Measurements from ENCODE around the gene COL5A3. TPM values are rescaled to one million over a fixed set of nuclear protein-coding genes. Genes with fewer than 3 reads are reported as not detected.

The COL5A3 gene
- total and polyA plus RNA-seq, 7 donors, result 0.46 to 19.9 (median 7.3) TPM

- H3K4me3 ChIP-seq, result no peak overlapping the region
- TF ChIP-seq EP300 (IDR thresholded peaks at IDR 0.05), result no peak
- no peak for TF ChIP-seq CTCF (IDR thresholded peaks at IDR 0.05)
- no peak for TF ChIP-seq POLR2AphosphoS5 (IDR thresholded peaks at IDR 0.05)
- TF ChIP-seq POLR2A (IDR thresholded peaks at IDR 0.05), result no peak
- no peaks in the 10 kb centered on the region for H3K36me3 ChIP-seq
- WGBS, 2 donors, result 82 to 83% methylated on average over 2 of the region's 2 CpGs
- DNase-seq, result no peak
- peaks cover 0 to 9% (median 0%) of the 10 kb centered on the region in 3 donors for H3K27me3 ChIP-seq
- intact Hi-C loops (cut with DNase I), result no loop called here
- H3K9me3 ChIP-seq, result no peaks in the 10 kb centered on the region
- H3K27ac ChIP-seq, result no peak overlapping the region
- no peaks in the 10 kb centered on the region for H3K4me1 ChIP-seq
Observed at GRCh38 chr19:10021863-10022262, 11.6 kb upstream of the COL5A3 start.

GRCh38 chr19:10021446-10021845 is 11.1 kb upstream of the COL5A3 start:
- TF ChIP-seq POLR2A (IDR thresholded peaks at IDR 0.05) (no peak), CTCF (IDR thresholded peaks at IDR 0.05) (no peak), POLR2AphosphoS5 (IDR thresholded peaks at IDR 0.05) (no peak), EP300 (IDR thresholded peaks at IDR 0.05) (no peak)
- H3K27ac ChIP-seq, result no peak overlapping the region
- no peak for DNase-seq
- H3K27me3 ChIP-seq, result peaks cover 0 to 9% (median 0%) of the 10 kb centered on the region in 3 donors
- H3K36me3 ChIP-seq, result no peaks in the 10 kb centered on the region
- no peaks in the 10 kb centered on the region for H3K4me1 ChIP-seq
- 89% methylated on average over 23 of the region's 23 CpGs for WGBS, 2 donors
- H3K4me3 ChIP-seq, result no peak overlapping the region
- no peaks in the 10 kb centered on the region for H3K9me3 ChIP-seq
- intact Hi-C loops (cut with DNase I), result no loop called here

GRCh38 chr19:10020851-10021250 is 10.5 kb upstream of the COL5A3 start:
- H3K4me3 ChIP-seq, result no peak overlapping the region
- DNase-seq, result no peak
- TF ChIP-seq POLR2AphosphoS5 (IDR thresholded peaks at IDR 0.05) (no peak), EP300 (IDR thresholded peaks at IDR 0.05) (no peak), CTCF (IDR thresholded peaks at IDR 0.05) (no peak), POLR2A (IDR thresholded peaks at IDR 0.05) (no peak)
- no peaks in the 10 kb centered on the region for H3K36me3 ChIP-seq
- no peak overlapping the region for H3K27ac ChIP-seq
- H3K27me3 ChIP-seq, result peaks cover 0 to 9% (median 0%) of the 10 kb centered on the region in 3 donors
- 73 to 87% methylated on average over 6 of the region's 6 CpGs for WGBS, 2 donors
- H3K4me1 ChIP-seq, result no peaks in the 10 kb centered on the region
- H3K9me3 ChIP-seq, result no peaks in the 10 kb centered on the region
- intact Hi-C loops (cut with DNase I), result no loop called here

- no peak for DNase-seq
- no peak overlapping the region for H3K27ac ChIP-seq
- no peak overlapping the region for H3K4me3 ChIP-seq
- H3K4me1 ChIP-seq, result no peaks in the 10 kb centered on the region
- H3K27me3 ChIP-seq, result peaks cover 0 to 18% (median 2%) of the 10 kb centered on the region in 3 donors
- H3K9me3 ChIP-seq, result no peaks in the 10 kb centered on the region
- WGBS, 2 donors, result 81 to 85% methylated on average over 5 of the region's 5 CpGs
- no peaks in the 10 kb centered on the region for H3K36me3 ChIP-seq
- intact Hi-C loops (cut with DNase I), result no loop called here
- TF ChIP-seq POLR2A (IDR thresholded peaks at IDR 0.05), result no peak
- TF ChIP-seq EP300 (IDR thresholded peaks at IDR 0.05), result no peak
- no peak for TF ChIP-seq POLR2AphosphoS5 (IDR thresholded peaks at IDR 0.05)
- TF ChIP-seq CTCF (IDR thresholded peaks at IDR 0.05), result no peak
Observed at GRCh38 chr19:10019246-10019645, 8.9 kb upstream of the COL5A3 start.

- 86 to 87% methylated on average over 9 of the region's 9 CpGs for WGBS, 2 donors
- intact Hi-C loops (cut with DNase I), result no loop called here
Observed at GRCh38 chr19:10018786-10019185, 8.5 kb upstream of the COL5A3 start.

More at GRCh38 chr19:10018786-10019185, 8.5 kb upstream of the COL5A3 start:
- no peaks in the 10 kb centered on the region for H3K36me3 ChIP-seq
- TF ChIP-seq EP300 (IDR thresholded peaks at IDR 0.05) (no peak), CTCF (IDR thresholded peaks at IDR 0.05) (no peak), POLR2A (IDR thresholded peaks at IDR 0.05) (no peak), POLR2AphosphoS5 (IDR thresholded peaks at IDR 0.05) (no peak)
- H3K9me3 ChIP-seq, result no peaks in the 10 kb centered on the region
- H3K4me1 ChIP-seq, result no peaks in the 10 kb centered on the region
- peaks cover 0 to 19% (median 6%) of the 10 kb centered on the region in 3 donors for H3K27me3 ChIP-seq
- no peak overlapping the region for H3K4me3 ChIP-seq
- H3K27ac ChIP-seq, result no peak overlapping the region
- no peak for DNase-seq

Data from sigmoid colon (tissue), 7 donors.